SJCRH30 (cell line): ENCODE results near the gene GRID2. TPM values are rescaled to one million over a fixed set of nuclear protein-coding genes. Genes with fewer than 3 reads are reported as not detected.

ENCODE experiments used
- DNase-seq, 2 experiments: peaks; one replicate each; pipeline ENCODE4 v3.0.0-alpha.2; 2015 to 2020
- H3K27ac ChIP-seq: fragments of 250-450 bp; sonication (Bioruptor Pico); 2 replicates; pipeline ENCODE4 v1.5.1; 2020; ENCODE audit warnings: mild to moderate bottlenecking, moderate library complexity
- H3K27me3 ChIP-seq: fragments of 250-450 bp; sonication (Bioruptor Pico); 2 replicates; pipeline ENCODE4 v1.5.1; 2020; ENCODE audit warnings: mild to moderate bottlenecking, moderate library complexity
- H3K36me3 ChIP-seq: fragments of 250-450 bp; sonication (Bioruptor Pico); 2 replicates; pipeline ENCODE4 v1.5.1; 2020; ENCODE audit warnings: mild to moderate bottlenecking, moderate library complexity
- H3K4me1 ChIP-seq: fragments of 250-450 bp; sonication (Bioruptor Pico); 2 replicates; pipeline ENCODE4 v1.5.1; 2020; ENCODE audit warnings: mild to moderate bottlenecking, moderate library complexity
- H3K4me3 ChIP-seq: fragments of 250-450 bp; sonication (Bioruptor Pico); 2 replicates; pipeline ENCODE4 v1.5.1; 2020; ENCODE audit warnings: mild to moderate bottlenecking, moderate library complexity
- H3K9me3 ChIP-seq: fragments of 250-450 bp; sonication (Bioruptor Pico); replicated peaks from 2 replicates; pipeline ENCODE4 v1.5.1; 2020; ENCODE audit warnings: mild to moderate bottlenecking, moderate library complexity
- total RNA-seq: library from RNA; depleted of rRNA; stranded (reverse); fragments of >200 nt; shearing (Covaris generic); gene quantifications from 2 replicates; pipeline ENCODE4 v1.2.3, GENCODE V29; 2014

Gene GRID2
- total RNA-seq, 1 experiment from 2014 or later: 0.91 TPM

- Histone ChIP-seq H3K27ac (no peak overlapping the region), H3K4me3 (no peak overlapping the region), H3K4me1 (no peaks in the 10 kb centered on the region), H3K9me3 (no peaks in the 10 kb centered on the region), H3K27me3 (no peaks in the 10 kb centered on the region), H3K36me3 (no peaks in the 10 kb centered on the region)
- no peak for DNase-seq
These were observed 1482.4 kb downstream of the GRID2 start for GRCh38 chr4:93786149-93786548.

GRCh38 chr4:93788712-93789111 is 1484.9 kb downstream of the GRID2 start:
- peak in 1 of 2 experiments; percentile 19 for DNase-seq
- no peaks in the 10 kb centered on the region for H3K36me3 ChIP-seq
- H3K27ac ChIP-seq: no peak overlapping the region
- no peaks in the 10 kb centered on the region for H3K9me3 ChIP-seq
- H3K4me1 ChIP-seq: no peaks in the 10 kb centered on the region
- H3K27me3 ChIP-seq: no peaks in the 10 kb centered on the region
- H3K4me3 ChIP-seq: no peak overlapping the region

GRCh38 chr4:93791570-93792195 is 1487.9 kb downstream of the GRID2 start:
- H3K36me3 ChIP-seq: no peaks in the 10 kb centered on the region
- peak; percentile 43 to 86 for DNase-seq
- H3K27me3 ChIP-seq: no peaks in the 10 kb centered on the region
- H3K4me1 ChIP-seq: no peaks in the 10 kb centered on the region
- H3K27ac ChIP-seq: no peak overlapping the region
- H3K9me3 ChIP-seq: no peaks in the 10 kb centered on the region
- H3K4me3 ChIP-seq: no peak overlapping the region

GRCh38 chr4:93802045-93802444 is 1498.3 kb downstream of the GRID2 start:
- Histone ChIP-seq H3K27ac (no peak overlapping the region), H3K4me3 (no peak overlapping the region), H3K9me3 (no peaks in the 10 kb centered on the region; the same call in 1 of the 2 replicates), H3K27me3 (no peaks in the 10 kb centered on the region), H3K4me1 (no peaks in the 10 kb centered on the region), H3K36me3 (no peaks in the 10 kb centered on the region)
- no peak for DNase-seq

- no peaks in the 10 kb centered on the region for H3K9me3 ChIP-seq
- H3K4me1 ChIP-seq: no peaks in the 10 kb centered on the region
- no peaks in the 10 kb centered on the region for H3K27me3 ChIP-seq
- H3K27ac ChIP-seq: no peak overlapping the region
- no peaks in the 10 kb centered on the region for H3K36me3 ChIP-seq
- no peak overlapping the region for H3K4me3 ChIP-seq
- no peak for DNase-seq
These were observed 1506.0 kb downstream of the GRID2 start for GRCh38 chr4:93809773-93810172.

GRCh38 chr4:93810340-93810992 is 1506.7 kb downstream of the GRID2 start:
- no peak overlapping the region for H3K4me3 ChIP-seq
- no peaks in the 10 kb centered on the region for H3K4me1 ChIP-seq
- no peak for DNase-seq
- H3K27ac ChIP-seq: no peak overlapping the region
- no peaks in the 10 kb centered on the region for H3K36me3 ChIP-seq
- H3K27me3 ChIP-seq: no peaks in the 10 kb centered on the region
- no peaks in the 10 kb centered on the region for H3K9me3 ChIP-seq

- Histone ChIP-seq H3K27me3 (no peaks in the 10 kb centered on the region), H3K36me3 (no peaks in the 10 kb centered on the region), H3K9me3 (no peaks in the 10 kb centered on the region), H3K27ac (no peak overlapping the region), H3K4me3 (no peak overlapping the region), H3K4me1 (no peaks in the 10 kb centered on the region)
- DNase-seq: no peak
These were observed 1509.3 kb downstream of the GRID2 start for GRCh38 chr4:93813092-93813491.

- H3K36me3 ChIP-seq: no peaks in the 10 kb centered on the region
- no peaks in the 10 kb centered on the region for H3K4me1 ChIP-seq
- H3K27me3 ChIP-seq: no peaks in the 10 kb centered on the region
- no peak overlapping the region for H3K4me3 ChIP-seq
- no peak for DNase-seq
- no peaks in the 10 kb centered on the region; the same call in 1 of the 2 replicates for H3K9me3 ChIP-seq
- no peak overlapping the region for H3K27ac ChIP-seq
These were observed 1510.4 kb downstream of the GRID2 start for GRCh38 chr4:93814141-93814540.

- no peaks in the 10 kb centered on the region; the same call in 1 of the 2 replicates for H3K9me3 ChIP-seq
These were observed 1511.0 kb downstream of the GRID2 start for GRCh38 chr4:93814722-93815121.

More at GRCh38 chr4:93814722-93815121, 1511.0 kb downstream of the GRID2 start:
- Histone ChIP-seq H3K4me1 (no peaks in the 10 kb centered on the region), H3K27me3 (no peaks in the 10 kb centered on the region), H3K36me3 (no peaks in the 10 kb centered on the region), H3K4me3 (no peak overlapping the region), H3K27ac (no peak overlapping the region)
- DNase-seq: peak in 1 of 2 experiments; percentile 10
